Measurements from ENCODE around the gene PALS2. TPM values are rescaled to one million over a fixed set of nuclear protein-coding genes. Genes with fewer than 3 reads are reported as not detected.

The PALS2 gene
- total and polyA plus RNA-seq, 12 donors = 1.2 to 11.3 (median 6.1) TPM

GRCh38 chr7:24560772-24561171 lies 12.5 kb upstream of the PALS2 start:
- WGBS, 2 donors = 76 to 84% methylated on average over 3 of the region's 3 CpGs
- Histone ChIP-seq H3K27me3 (no peaks in the 10 kb centered on the region), H3K4me3 (no peak overlapping the region), H3K36me3 (no peaks in the 10 kb centered on the region), H3K9me3 (no peaks in the 10 kb centered on the region), H3K4me1 (no peaks in the 10 kb centered on the region), H3K27ac (no peak overlapping the region)
- ATAC-seq (no peak), DNase-seq (no peak)
- intact Hi-C loops (cut with DNase I) = no loop called here
- TF ChIP-seq CTCF (IDR thresholded peaks at IDR 0.05) = no peak

GRCh38 chr7:24566274-24566673 lies 7.0 kb upstream of the PALS2 start:
- WGBS, 2 donors = 83 to 86% methylated on average over 2 of the region's 2 CpGs
- DNase-seq (no peak), ATAC-seq (no peak)
- intact Hi-C loops (cut with DNase I) = no loop called here
- TF ChIP-seq CTCF (IDR thresholded peaks at IDR 0.05) = no peak
- H3K36me3 ChIP-seq = no peaks in the 10 kb centered on the region
- no peaks in the 10 kb centered on the region for H3K4me1 ChIP-seq
- no peak overlapping the region for H3K27ac ChIP-seq
- peaks cover 0 to 25% (median 0%) of the 10 kb centered on the region in 7 donors for H3K27me3 ChIP-seq
- H3K4me3 ChIP-seq = no peak overlapping the region
- H3K9me3 ChIP-seq = no peaks in the 10 kb centered on the region

- DNase-seq = no peak
- intact Hi-C loops (cut with DNase I) = no loop called here
- WGBS, 2 donors = 38 to 47% methylated on average over 2 of the region's 2 CpGs
These were observed 2.3 kb upstream of the PALS2 start for GRCh38 chr7:24570983-24571382.

GRCh38 chr7:24572016-24572392 lies 1.2 kb upstream of the PALS2 start:
- no peak overlapping the region for H3K27ac ChIP-seq
- WGBS, 2 donors = 64 to 66% methylated on average over 4 of the region's 4 CpGs
- ATAC-seq (no peak), DNase-seq (no peak)
- peak overlapping the region in 3 of 10 donors; percentile 66 to 73 (median 70) for H3K4me3 ChIP-seq
- H3K27me3 ChIP-seq = peaks cover 0 to 59% (median 11%) of the 10 kb centered on the region in 7 donors
- no peaks in the 10 kb centered on the region for H3K9me3 ChIP-seq
- no peaks in the 10 kb centered on the region for H3K36me3 ChIP-seq
- no peak for TF ChIP-seq CTCF (IDR thresholded peaks at IDR 0.05)
- intact Hi-C loops (cut with DNase I) = no loop called here
- peaks cover 0 to 18% (median 4%) of the 10 kb centered on the region in 9 donors for H3K4me1 ChIP-seq

More at GRCh38 chr7:24570983-24571382, 2.3 kb upstream of the PALS2 start:
- Histone ChIP-seq H3K4me1 (peaks cover 0 to 18% (median 4%) of the 10 kb centered on the region in 9 donors), H3K9me3 (no peaks in the 10 kb centered on the region), H3K4me3 (no peak overlapping the region), H3K27ac (no peak overlapping the region), H3K36me3 (no peaks in the 10 kb centered on the region), H3K27me3 (peaks cover 0 to 59% (median 11%) of the 10 kb centered on the region in 7 donors)
- ATAC-seq = no peak
- TF ChIP-seq CTCF (IDR thresholded peaks at IDR 0.05) = no peak
